H1 (cell line): ENCODE data around the gene NHLH1. TPM values are rescaled to one million over a fixed set of nuclear protein-coding genes. Genes with fewer than 3 reads are reported as not detected.

Experiments
- CTCF ChIA-PET: fragments of 300-600 bp; sonication (Branson Sonifier 250); formaldehyde crosslinking; loops from one replicate; lab custom pipeline; 2021; ENCODE audit not compliant: partially characterized antibody; lab: Charles Lee
- POLR2A ChIA-PET: fragments of 300-600 bp; sonication (Branson Sonifier 250); formaldehyde crosslinking; loops from one replicate; lab custom pipeline; 2021; ENCODE audit warnings: inconsistent platforms; ENCODE audit not compliant: partially characterized antibody; lab: Charles Lee
- DNase-seq, 2 experiments: peaks; one replicate each; pipeline versions ENCODE4 v3.0.0 to v3.0.0-alpha.2; 2010 to 2022; ENCODE audit warnings: low spot score in 2 of 2, low read depth in 1 of 2, mixed read lengths in 1 of 2
- FAIRE-seq: peaks from 2 replicates; lab custom pipeline; 2011; peaks lifted over from hg19 to GRCh38; lab: Jason Lieb, UNC
- H2AFZ ChIP-seq: 2 replicates; pipeline ENCODE4 v1.8.1; 2012; ENCODE audit warnings: low read length, inconsistent platforms
- H2AK5ac ChIP-seq: 2 replicates; pipeline ENCODE4 v1.6.1; 2013; ENCODE audit warnings: low read depth, low read length
- H2BK120ac ChIP-seq: replicated peaks from 2 replicates; pipeline ENCODE3; 2013; ENCODE audit warnings: low read depth, low read length, inconsistent platforms
- H2BK12ac ChIP-seq: 2 replicates; pipeline ENCODE4 v1.6.1; 2013; ENCODE audit warnings: low read depth, low read length
- H2BK15ac ChIP-seq: 2 replicates; pipeline ENCODE4 v1.6.1; 2013; ENCODE audit warnings: low read length
- H2BK20ac ChIP-seq: 2 replicates; pipeline ENCODE4 v1.6.1; 2013; ENCODE audit warnings: low read length
- H2BK5ac ChIP-seq: 2 replicates; pipeline ENCODE4 v1.6.1; 2013; ENCODE audit warnings: low read depth, low read length
- H3K14ac ChIP-seq: 2 replicates; pipeline ENCODE4 v1.6.1; 2013; ENCODE audit warnings: inconsistent platforms; ENCODE audit not compliant: insufficient read length
- H3K18ac ChIP-seq: 2 replicates; pipeline ENCODE4 v1.6.1; 2013; ENCODE audit warnings: low read length; ENCODE audit errors: extremely low read depth
- H3K23ac ChIP-seq: 2 replicates; pipeline ENCODE4 v1.6.1; 2013; ENCODE audit warnings: inconsistent platforms; ENCODE audit not compliant: insufficient read length
- H3K23me2 ChIP-seq: 2 replicates; pipeline ENCODE4 v1.6.1; 2013; ENCODE audit warnings: low read depth, low read length
- H3K27ac ChIP-seq: 2 replicates; pipeline ENCODE4 v1.6.1; 2011; ENCODE audit warnings: low read depth, low read length, inconsistent platforms
- H3K27me3 ChIP-seq, 4 experiments: replicated peaks in 1 of 4; 1 replicate in 1 of 4; 2 replicates in 3 of 4; pipeline versions ENCODE4 v1.6.1 to v1.8.1; 2011 to 2013; ENCODE audit warnings: low read length in 3 of 4, mild to moderate bottlenecking in 3 of 4, inconsistent platforms in 2 of 4, mixed read lengths in 2 of 4, moderate library complexity in 1 of 4; ENCODE audit not compliant: control insufficient read depth in 3 of 4, insufficient read depth in 3 of 4; ENCODE audit errors: extremely low read depth in 1 of 4
- H3K36me3 ChIP-seq, 4 experiments: 2 replicates each; pipeline versions ENCODE4 v1.6.1 to v1.8.1; 2011 to 2013; ENCODE audit warnings: mild to moderate bottlenecking in 4 of 4, low read length in 3 of 4, moderate library complexity in 2 of 4, control low read depth in 1 of 4, inconsistent platforms in 1 of 4; ENCODE audit not compliant: insufficient read depth in 4 of 4, control insufficient read depth in 2 of 4
- H3K4ac ChIP-seq: replicated peaks from 2 replicates; pipeline ENCODE3; 2013; ENCODE audit warnings: low read length, low read depth, mixed read lengths, inconsistent platforms; ENCODE audit not compliant: insufficient read length
- H3K4me1 ChIP-seq, 4 experiments: replicated peaks in 1 of 4; 1 replicate in 1 of 4; 2 replicates in 3 of 4; pipeline versions ENCODE4 v1.6.1 to v1.8.1; 2011 to 2013; ENCODE audit warnings: low read length in 3 of 4, inconsistent platforms in 2 of 4, mixed read lengths in 1 of 4; ENCODE audit not compliant: insufficient read depth in 4 of 4, control insufficient read depth in 3 of 4
- H3K4me2 ChIP-seq, 2 experiments: 2 replicates each; pipeline versions ENCODE4 v1.6.1 to v1.8.1; 2011 to 2013; ENCODE audit warnings: low read depth in 2 of 2, low read length in 2 of 2, control low read depth in 1 of 2, inconsistent platforms in 1 of 2, mild to moderate bottlenecking in 1 of 2; ENCODE audit not compliant: insufficient read depth in 1 of 2
- H3K4me3 ChIP-seq, 4 experiments: fragments of 200-600, 300-600 bp in 1 of 4; sonication (generic), shearing (Covaris generic), sonication (Bioruptor Twin) in 1 of 4; 2 replicates each; pipeline versions ENCODE4 v1.5.1 to v1.8.1; 2011 to 2016; ENCODE audit warnings: low read length in 4 of 4, low read depth in 3 of 4, control low read depth in 2 of 4, inconsistent platforms in 2 of 4, mild to moderate bottlenecking in 2 of 4, mixed read lengths in 1 of 4, moderate library complexity in 1 of 4; ENCODE audit not compliant: insufficient read depth in 2 of 4; ENCODE audit errors: extremely low read depth in 1 of 4
- H3K56ac ChIP-seq: replicated peaks from 2 replicates; pipeline ENCODE3; 2013; ENCODE audit warnings: low read depth, mild to moderate bottlenecking, mixed read lengths, low read length, inconsistent platforms; ENCODE audit not compliant: insufficient read length
- H3K79me1 ChIP-seq: 2 replicates; pipeline ENCODE4 v1.6.1; 2013; ENCODE audit warnings: low read depth, low read length, control low read depth
- H3K79me2 ChIP-seq, 2 experiments: 2 replicates each; pipeline versions ENCODE4 v1.6.1 to v1.8.1; 2012 to 2013; ENCODE audit warnings: low read length in 2 of 2, mild to moderate bottlenecking in 2 of 2, inconsistent platforms in 1 of 2; ENCODE audit not compliant: insufficient read depth in 2 of 2, control insufficient read depth in 1 of 2
- H3K9ac ChIP-seq, 4 experiments: replicated peaks in 1 of 4; 1 replicate in 1 of 4; 2 replicates in 3 of 4; pipeline versions ENCODE4 v1.6.1 to v1.8.1; 2011 to 2013; ENCODE audit warnings: low read depth in 3 of 4, low read length in 3 of 4, control low read depth in 2 of 4, mild to moderate bottlenecking in 2 of 4, moderate library complexity in 2 of 4, inconsistent platforms in 1 of 4; ENCODE audit errors: extremely low read depth in 1 of 4
- H3K9me3 ChIP-seq, 2 experiments: 2 replicates each; pipeline versions ENCODE4 v1.6.1 to v1.8.1; 2012 to 2013; ENCODE audit warnings: mild to moderate bottlenecking in 2 of 2, moderate library complexity in 2 of 2, control low read depth in 1 of 2, inconsistent platforms in 1 of 2, low read depth in 1 of 2, low read length in 1 of 2, mixed read lengths in 1 of 2; ENCODE audit not compliant: insufficient read depth in 2 of 2
- H4K20me1 ChIP-seq, 2 experiments: replicated peaks in 1 of 2; 2 replicates each; pipeline versions ENCODE3 to v1.8.1; 2011 to 2013; ENCODE audit warnings: inconsistent platforms in 2 of 2, low read length in 2 of 2, mild to moderate bottlenecking in 1 of 2; ENCODE audit not compliant: insufficient read depth in 2 of 2, control insufficient read depth in 1 of 2
- H4K5ac ChIP-seq: 2 replicates; pipeline ENCODE4 v1.6.1; 2013; ENCODE audit warnings: low read length, low read depth, mixed read lengths, inconsistent platforms; ENCODE audit not compliant: insufficient read length
- H4K8ac ChIP-seq: 2 replicates; pipeline ENCODE4 v1.8.0; 2013; ENCODE audit warnings: mild to moderate bottlenecking, moderate library complexity, low read length, inconsistent platforms; ENCODE audit not compliant: insufficient read depth; ENCODE audit errors: extremely low read depth
- H4K91ac ChIP-seq: replicated peaks from 2 replicates; pipeline ENCODE3; 2013; ENCODE audit warnings: low read length, mixed read lengths, inconsistent platforms; ENCODE audit not compliant: insufficient read length
- CREB1 ChIP-seq: IDR thresholded peaks from 2 replicates; pipeline ENCODE4 v1.6.1; 2012; ENCODE audit warnings: inconsistent platforms
- JUN ChIP-seq: IDR thresholded peaks from 2 replicates; pipeline ENCODE4 v1.6.1; 2011; ENCODE audit warnings: low read depth, mild to moderate bottlenecking, improper control_type of control experiment, low read length
- RNF2 ChIP-seq: fragments of 200-900, 300-1000 bp; sonication (generic); IDR thresholded peaks from 2 replicates; pipeline ENCODE4 v1.7.1; 2016; ENCODE audit warnings: borderline replicate concordance, low read depth, mild to moderate bottlenecking, antibody characterized with exemption, low read length; ENCODE audit not compliant: poor library complexity, severe bottlenecking; ENCODE audit errors: missing control alignments
- YY1 ChIP-seq: IDR thresholded peaks from 2 replicates; pipeline ENCODE4 v1.6.1; 2011; ENCODE audit warnings: low read depth, mild to moderate bottlenecking, low read length
- WGBS, 2 experiments: shearing (Covaris generic) in 1 of 2; methylation state at CpG; one replicate each; pipeline versions ENCODE4 v1.1.6 to v1.1.7; 2013 to 2015; ENCODE audit warnings: low lambda C conversion rate in 2 of 2, mixed read lengths in 2 of 2, inconsistent platforms in 1 of 2, low coverage in 1 of 2, missing lambda C conversion rate in 1 of 2; ENCODE audit not compliant: insufficient replicate concordance in 2 of 2, insufficient coverage in 1 of 2, insufficient read length in 1 of 2; ENCODE audit errors: extremely low coverage in 1 of 2, missing lambda C conversion rate in 1 of 2; 5-methylcytosine and 5-hydroxymethylcytosine counted together
- polyA plus RNA-seq, 7 experiments: library from polyadenylated mRNA; depleted of rRNA in 3 of 7; stranded (reverse) in 5 of 7; unstranded in 2 of 7; fragments of >200 nt in 5 of 7; fragments of 200-250 nt in 2 of 7; gene quantifications; 1 replicate in 5 of 7; 2 replicates in 1 of 7; 4 replicates in 1 of 7; pipeline versions ENCODE4 v1.2.1 to v1.2.3, GENCODE V29; 2011 to 2013; ENCODE audit warnings: missing spikeins in 2 of 7, mixed read lengths in 2 of 7
- total RNA-seq: library from RNA; stranded (reverse); fragmentation: NEBNext Ultra II Directional; extraction: Animal tissue kit (Norgen Biotek cat#: 25700); gene quantifications from 2 replicates; pipeline ENCODE4 v1.2.1, GENCODE V29; 2021

Gene NHLH1
- total and polyA plus RNA-seq, 2 of the 8 experiments (the other 6 are each of a cell fraction or from before 2014, with no cell fraction given), result 0.39 to 0.91 TPM

DNA sequence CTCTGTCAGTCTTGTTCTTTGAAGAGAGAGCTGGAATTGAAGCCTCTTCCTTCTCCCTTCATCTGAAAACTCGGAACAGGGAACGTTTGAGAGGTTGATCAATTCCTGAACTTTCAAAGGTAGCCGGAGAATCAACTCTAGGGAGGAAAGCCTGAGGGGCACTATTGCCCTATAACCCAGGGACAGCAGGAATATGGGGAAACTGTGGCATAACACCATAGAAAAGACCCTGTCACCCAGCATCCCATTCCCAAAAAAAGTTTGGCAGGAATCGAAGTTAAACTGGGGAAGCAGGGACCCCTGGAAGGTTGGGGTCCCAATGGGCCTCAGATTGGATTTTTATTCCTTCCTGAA lies 5.1 kb upstream of the NHLH1 start:
- FAIRE-seq, result no peak
- no peak for TF ChIP-seq YY1
- TF ChIP-seq RNF2, result no peak
- no peak for TF ChIP-seq JUN
- no peak for TF ChIP-seq CREB1
- TF ChIP-seq, all 59 proteins: peak for 0

More for the DNA sequence above, 5.1 kb upstream of the NHLH1 start:
- no peaks in the 10 kb centered on the region for H4K20me1 ChIP-seq
- DNase-seq, result no peak
- H4K8ac ChIP-seq, result no peak overlapping the region
- H2AFZ ChIP-seq, result no peak overlapping the region
- peak overlapping the region; percentile 23 for H4K5ac ChIP-seq
- 0 out of 2 replicates have a peak overlapping the region, but pooled peaks have one; percentile 17 for H2AK5ac ChIP-seq
- H3K4me2 ChIP-seq, result no peak overlapping the region
- H4K91ac ChIP-seq, result peak overlapping the region; percentile 48
- no peak overlapping the region for H3K4me3 ChIP-seq
- H3K9ac ChIP-seq, result peak overlapping the region in 1 of 4 experiments; percentile 13; a peak in 1 of 7 replicates
- H3K79me2 ChIP-seq, result no peaks in the 10 kb centered on the region
- H3K18ac ChIP-seq, result peak overlapping the region; percentile 32; the same call in 1 of the 2 replicates
- H3K56ac ChIP-seq, result no peak overlapping the region
- no peak overlapping the region for H3K14ac ChIP-seq
- peak overlapping the region; percentile 8; the same call in 1 of the 2 replicates for H3K27ac ChIP-seq
- no peaks in the 10 kb centered on the region for H3K79me1 ChIP-seq
- CTCF ChIA-PET, result interaction anchor here (1.0 to 26.0 kb wide), 7 partner anchors 8 to 70 kb away, joined by 3 to 683 read pairs (median 17); no protein-coding TSS in a partner anchor
- H2BK5ac ChIP-seq, result peak overlapping the region; percentile 95
- no peaks in the 10 kb centered on the region for H3K27me3 ChIP-seq
- H3K4ac ChIP-seq, result no peak overlapping the region
- peaks cover 3 to 5% (median 4%) of the 10 kb centered on the region in 4 experiments; a peak in 6 of 7 replicates for H3K4me1 ChIP-seq
- H2BK120ac ChIP-seq, result no peak overlapping the region
- WGBS, 2 experiments, result 91% methylated on average over 4 of the region's 4 CpGs; no CpG with 5 or more reads in 1 of the 2 experiments
- no peaks in the 10 kb centered on the region for H3K9me3 ChIP-seq
- H2BK12ac ChIP-seq, result peak overlapping the region; percentile 97; the same call in 1 of the 2 replicates
- H3K36me3 ChIP-seq, result peaks cover 2 to 16% (median 13%) of the 10 kb centered on the region in 4 experiments
- no peak overlapping the region for H3K23ac ChIP-seq
- no peak overlapping the region for H2BK15ac ChIP-seq
- H2BK20ac ChIP-seq, result 0 out of 2 replicates have a peak overlapping the region, but pooled peaks have one; percentile 61
- 0 out of 2 replicates have a peak, but pooled peaks cover 1% of the 10 kb centered on the region for H3K23me2 ChIP-seq
- POLR2A ChIA-PET, result interaction anchor here (1.1 to 17.2 kb wide), 8 partner anchors 10 to 310 kb away, joined by 3 to 244 read pairs (median 6); partner anchors contain the start of genes DCAF8 and NCSTN
